ENCODE results near the gene IGSF22. TPM values are rescaled to one million over a fixed set of nuclear protein-coding genes. Genes with fewer than 3 reads are reported as not detected.

IGSF22 gene
- total RNA-seq, 2 experiments from 2014 or later = 4.0 to 5.0 TPM

GRCh38 chr11:18761741-18762140 is 35.8 kb upstream of the IGSF22 start:
- intact Hi-C loops (cut with DNase I, micrococcal nuclease) = loop anchor here in 1 of 2 experiments (10.0 kb wide), 1 partner anchor 527 kb away; the partner anchor contains the start of gene SAA4

GRCh38 chr11:18761144-18761543 is 35.2 kb upstream of the IGSF22 start:
- no peaks in the 10 kb centered on the region for H3K36me3 Mint-ChIP-seq (ENCODE audit: low read depth)
- Histone ChIP-seq H3K27me3 (ENCODE audit: control insufficient read depth in 1 of 2, insufficient read depth in 2 of 2, low read length in 2 of 2) (no peaks in the 10 kb centered on the region), H3K36me3 (ENCODE audit: insufficient read depth, low read length) (no peaks in the 10 kb centered on the region), H3K27ac (ENCODE audit: low read depth in 1 of 2, low read length in 2 of 2) (no peak overlapping the region), H3K9me3 (ENCODE audit: control insufficient read depth in 1 of 2, insufficient read depth in 1 of 2, low read length in 2 of 2) (no peaks in the 10 kb centered on the region), H3K4me3 (ENCODE audit: low read length) (no peak overlapping the region), H3K4me1 (ENCODE audit: insufficient read depth, low read length) (no peaks in the 10 kb centered on the region)
- POLR2A ChIA-PET = no interaction called here
- CTCF ChIA-PET = no interaction called here
- no peaks in the 10 kb centered on the region for H3K27me3 Mint-ChIP-seq
- H3K9me3 Mint-ChIP-seq = no peaks in the 10 kb centered on the region
- no peak for TF ChIP-seq CTCF (IDR thresholded peaks at IDR 0.05)
- no peak overlapping the region for H3K27ac Mint-ChIP-seq
- DNase-seq = no peak
- intact Hi-C loops (cut with DNase I, micrococcal nuclease) = loop anchor here in 1 of 2 experiments (10.0 kb wide), 1 partner anchor 526 kb away; the partner anchor contains the start of gene SAA4
- H3K4me1 Mint-ChIP-seq (ENCODE audit: low read depth) = no peaks in the 10 kb centered on the region
- no peak for ATAC-seq (ENCODE audit: poor library complexity)
- H3K4me3 Mint-ChIP-seq = no peak overlapping the region

More at GRCh38 chr11:18761741-18762140, 35.8 kb upstream of the IGSF22 start:
- H3K4me3 Mint-ChIP-seq = no peak overlapping the region
- Histone ChIP-seq H3K4me3 (ENCODE audit: low read length) (no peak overlapping the region), H3K4me1 (ENCODE audit: insufficient read depth, low read length) (no peaks in the 10 kb centered on the region), H3K36me3 (ENCODE audit: insufficient read depth, low read length) (no peaks in the 10 kb centered on the region), H3K27me3 (ENCODE audit: control insufficient read depth in 1 of 2, insufficient read depth in 2 of 2, low read length in 2 of 2) (no peaks in the 10 kb centered on the region), H3K9me3 (ENCODE audit: control insufficient read depth in 1 of 2, insufficient read depth in 1 of 2, low read length in 2 of 2) (no peaks in the 10 kb centered on the region), H3K27ac (ENCODE audit: low read depth in 1 of 2, low read length in 2 of 2) (no peak overlapping the region)
- H3K27me3 Mint-ChIP-seq = no peaks in the 10 kb centered on the region
- ChIA-PET POLR2A (no interaction called here), CTCF (no interaction called here)
- H3K4me1 Mint-ChIP-seq (ENCODE audit: low read depth) = no peaks in the 10 kb centered on the region
- TF ChIP-seq CTCF (IDR thresholded peaks at IDR 0.05) = no peak
- no peak overlapping the region for H3K27ac Mint-ChIP-seq
- no peak for ATAC-seq (ENCODE audit: poor library complexity)
- no peak for DNase-seq
- H3K9me3 Mint-ChIP-seq = no peaks in the 10 kb centered on the region
- H3K36me3 Mint-ChIP-seq (ENCODE audit: low read depth) = no peaks in the 10 kb centered on the region

GRCh38 chr11:18757811-18758210 is 31.8 kb upstream of the IGSF22 start:
- no peak for TF ChIP-seq CTCF (IDR thresholded peaks at IDR 0.05)
- Histone ChIP-seq H3K27ac (ENCODE audit: low read depth in 1 of 2, low read length in 2 of 2) (no peak overlapping the region), H3K36me3 (ENCODE audit: insufficient read depth, low read length) (no peaks in the 10 kb centered on the region), H3K27me3 (ENCODE audit: control insufficient read depth in 1 of 2, insufficient read depth in 2 of 2, low read length in 2 of 2) (peaks cover 0 to 4% of the 10 kb centered on the region in 2 experiments), H3K4me1 (ENCODE audit: insufficient read depth, low read length) (no peaks in the 10 kb centered on the region), H3K4me3 (ENCODE audit: low read length) (no peak overlapping the region), H3K9me3 (ENCODE audit: control insufficient read depth in 1 of 2, insufficient read depth in 1 of 2, low read length in 2 of 2) (no peaks in the 10 kb centered on the region)
- no peak for DNase-seq
- no peak for ATAC-seq (ENCODE audit: poor library complexity)
- POLR2A ChIA-PET = interaction anchor here (0.5 kb wide), 1 partner anchor 17 kb away, joined by 3 read pairs; no protein-coding TSS in a partner anchor
- H3K4me1 Mint-ChIP-seq (ENCODE audit: low read depth) = no peaks in the 10 kb centered on the region
- intact Hi-C loops (cut with DNase I, micrococcal nuclease) = no loop called here
- no peaks in the 10 kb centered on the region for H3K36me3 Mint-ChIP-seq (ENCODE audit: low read depth)
- no peak overlapping the region for H3K4me3 Mint-ChIP-seq
- H3K27ac Mint-ChIP-seq = no peak overlapping the region
- H3K9me3 Mint-ChIP-seq = no peaks in the 10 kb centered on the region
- no peaks in the 10 kb centered on the region for H3K27me3 Mint-ChIP-seq
- CTCF ChIA-PET = interaction anchor here (0.8 to 1.1 kb wide), 3 partner anchors 12 to 652 kb away, joined by 3 to 4 read pairs (median 3); partner anchors contain the start of gene SAAL1
